ENCODE results near the gene PALM2AKAP2. TPM values are rescaled to one million over a fixed set of nuclear protein-coding genes. Genes with fewer than 3 reads are reported as not detected.

PALM2AKAP2 gene
- total and polyA plus RNA-seq, 9 of the 15 experiments (the other 6 are each of a cell fraction or from before 2014, with no cell fraction given), result not detected

GRCh38 chr9:109817846-109818472, 38.0 kb downstream of the PALM2AKAP2 start:
- CTCF ChIA-PET (ENCODE audit: low intra/inter-chr PET ratio), result interaction anchor here (0.7 to 2.1 kb wide), 2 partner anchors 243 to 377 kb away, joined by 3 to 10 read pairs; no protein-coding TSS in a partner anchor
- Histone ChIP-seq H2AFZ (ENCODE audit: low read depth, low read length) (no peak overlapping the region), H3K4me2 (ENCODE audit: insufficient read depth, low read length) (no peak overlapping the region), H4K20me1 (replicated peaks; ENCODE audit: control insufficient read depth, insufficient read depth, low read length) (no peaks in the 10 kb centered on the region), H3K27ac (ENCODE audit: extremely low read depth, low read depth, low read length) (no peak overlapping the region), H3K9me3 (replicated peaks; ENCODE audit: control insufficient read depth, insufficient read depth, low read depth, low read length) (no peaks in the 10 kb centered on the region), H3K4me1 (replicated peaks in 1 of 2; ENCODE audit: control insufficient read depth in 2 of 2, insufficient read depth in 2 of 2, low read length in 2 of 2) (no peaks in the 10 kb centered on the region), H3K79me2 (ENCODE audit: control insufficient read depth, insufficient read depth, low read length) (no peaks in the 10 kb centered on the region), H3K9me1 (ENCODE audit: control insufficient read depth, insufficient read depth, low read length) (no peaks in the 10 kb centered on the region), H3K9ac (ENCODE audit: insufficient read depth in 1 of 2, low read depth in 2 of 2, low read length in 2 of 2) (no peak overlapping the region), H3K36me3 (ENCODE audit: control insufficient read depth, insufficient read depth, low read length) (no peaks in the 10 kb centered on the region), H3K4me3 (no peak overlapping the region), H3K27me3 (ENCODE audit: control insufficient read depth in 2 of 2, insufficient read depth in 2 of 2, low read length in 2 of 2) (no peaks in the 10 kb centered on the region)
- intact Hi-C loops (cut with micrococcal nuclease), result loop anchor here (5.0 to 10.0 kb wide), 3 partner anchors 241 to 376 kb away; no protein-coding TSS in a partner anchor
- POLR2A ChIA-PET, result interaction anchor here (1.6 kb wide), 1 partner anchor 25 kb away, joined by 5 read pairs; no protein-coding TSS in a partner anchor
- DNase-seq (ENCODE audit: extremely low read depth in 1 of 4, low spot score in 3 of 4) (peak; percentile 65 to 82 (median 74)), FAIRE-seq (peak; percentile 88), ATAC-seq (peak; percentile 94)
- in situ Hi-C loops (cut with MboI), result no loop called here
- no TSS peak for BruUV-seq (replicated peaks)
- 5% methylated on average over 9 of the region's 9 CpGs for WGBS (ENCODE audit: insufficient coverage, low coverage, missing lambda C conversion rate)
- TF ChIP-seq ZNF589 (CRISPR knock-in tag; IDR thresholded peaks at IDR 0.05; ENCODE audit: low read depth), result no peak
- TF ChIP-seq TEAD2 (tag; IDR thresholded peaks at IDR 0.05), result peak; percentile 98
- no peak for TF ChIP-seq ZNF75A (CRISPR knock-in tag; IDR thresholded peaks at IDR 0.05)
- TF ChIP-seq MNT (conservative IDR thresholded peaks at IDR 0.05), result 0 out of 4 replicates have a peak, but pooled peaks of 1 of the 2 experiments have one; percentile 23
- TF ChIP-seq TRIM24 (IDR thresholded peaks at IDR 0.05), result no peak
- no peak for TF ChIP-seq THRAP3 (IDR thresholded peaks at IDR 0.05; ENCODE audit: borderline replicate concordance)
- peak; percentile 51; the same call in 1 of the 2 replicates for TF ChIP-seq JUND (IDR thresholded peaks at IDR 0.05; ENCODE audit: borderline replicate concordance, low read depth, low read length)
- TF ChIP-seq JUND (tag; IDR thresholded peaks at IDR 0.05; ENCODE audit: borderline replicate concordance, low read depth, low read length), result peak; percentile 62; the same call in 2 of the 3 replicates
- TF ChIP-seq CTCF (IDR thresholded peaks at IDR 0.05 in 2 of 3, conservative IDR thresholded peaks at IDR 0.05 in 1 of 3; ENCODE audit: insufficient read depth in 2 of 3, low read depth in 1 of 3, low read length in 3 of 3), result peak; percentile 70 to 88 (median 81)
- TF ChIP-seq DACH1 (IDR thresholded peaks at IDR 0.05; ENCODE audit: partially characterized antibody), result no peak
- TF ChIP-seq MEF2A (IDR thresholded peaks at IDR 0.05; ENCODE audit: control insufficient read depth, low read depth, low read length), result peak; percentile 89
- TF ChIP-seq MYC (IDR thresholded peaks at IDR 0.05; ENCODE audit: low read depth, low read length), result no peak
- TF ChIP-seq MYC (CRISPR knock-in tag; IDR thresholded peaks at IDR 0.05; ENCODE audit: borderline replicate concordance, low read depth), result no peak

All from K562 (cell line).